ENCODE data around the gene ACOX3. TPM values are rescaled to one million over a fixed set of nuclear protein-coding genes. Genes with fewer than 3 reads are reported as not detected.

Gene ACOX3
- total and polyA plus RNA-seq, 5 experiments from 2014 or later = 9.5 to 17.3 (median 14.3) TPM

DNA sequence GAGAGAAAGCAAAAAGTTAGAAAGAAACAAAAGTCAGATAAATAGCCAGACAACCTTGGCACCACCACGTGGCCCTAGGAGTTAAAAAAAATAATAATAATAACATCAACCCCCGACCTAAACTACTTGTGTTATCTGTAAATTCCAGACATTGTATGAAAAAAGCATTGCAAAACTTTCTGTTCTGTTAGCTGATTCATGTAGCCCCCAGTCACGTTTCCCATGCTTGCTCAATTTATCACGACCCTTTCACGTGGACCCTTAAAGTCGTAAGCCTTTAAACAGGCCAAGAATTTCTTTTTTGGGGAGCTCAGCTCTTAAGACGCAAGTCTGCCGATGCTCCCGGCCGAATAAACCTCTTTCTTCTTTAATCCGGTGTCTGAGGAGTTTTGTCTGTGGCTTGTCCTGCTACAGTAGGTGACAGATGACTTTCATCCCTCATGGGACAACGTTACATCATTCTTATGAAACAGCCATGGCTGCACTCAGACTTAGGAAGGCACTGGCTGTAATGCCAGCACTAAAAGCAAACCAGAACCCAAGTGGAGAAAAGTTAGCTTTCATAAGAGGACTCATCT is 520 bp downstream of the ACOX3 start:
- peaks cover 4 to 7% (median 5%) of the 10 kb centered on the region in 3 donors for H3K36me3 Mint-ChIP-seq
- ATAC-seq = no peak

DNA sequence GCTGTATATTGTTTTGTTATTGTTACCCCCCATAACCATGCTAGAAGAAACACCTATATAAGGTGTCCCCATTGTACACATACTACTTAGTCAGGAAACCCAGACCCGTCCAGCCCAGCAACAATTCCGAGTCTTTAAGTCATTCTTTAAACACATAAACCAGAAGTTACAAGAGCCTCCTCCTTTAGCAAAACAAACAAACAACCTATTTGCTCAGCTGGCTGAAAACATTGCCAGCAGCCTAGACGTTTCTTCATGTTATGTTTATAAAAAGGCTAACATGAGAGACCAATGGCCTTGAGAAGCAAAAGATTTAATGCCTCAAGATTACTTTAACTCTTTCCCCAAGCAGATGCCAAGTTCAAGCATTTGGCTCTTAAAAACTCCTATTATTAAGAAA is 1.4 kb downstream of the ACOX3 start:
- no peak for ATAC-seq
- Mint-ChIP-seq H3K36me3 (peaks cover 4 to 6% (median 5%) of the 10 kb centered on the region in 3 donors), H3K4me3 (peak overlapping the region; percentile 6 to 100 (median 57)), H3K9me3 (no peaks in the 10 kb centered on the region), H3K27ac (peak overlapping the region in 9 of 10 donors; percentile 6 to 99 (median 55)), H3K4me1 (peaks cover 42 to 93% (median 92%) of the 10 kb centered on the region in 4 donors), H3K27me3 (no peaks in the 10 kb centered on the region)
- DNase-seq = no peak
- POLR2A ChIA-PET = no interaction called here

More for the DNA sequence above, 520 bp downstream of the ACOX3 start:
- no peaks in the 10 kb centered on the region for H3K27me3 Mint-ChIP-seq
- peak overlapping the region; percentile 94 to 100 (median 98) for H3K4me3 Mint-ChIP-seq
- peaks cover 37 to 88% (median 86%) of the 10 kb centered on the region in 4 donors for H3K4me1 Mint-ChIP-seq
- no peaks in the 10 kb centered on the region for H3K9me3 Mint-ChIP-seq
- DNase-seq = peak in 1 of 10 donors; percentile 3
- peak overlapping the region; percentile 98 to 100 (median 99) for H3K27ac Mint-ChIP-seq
- POLR2A ChIA-PET = interaction anchor here (1.2 to 1.8 kb wide), 3 partner anchors 9 to 1531 kb away, joined by 3 to 30 read pairs (median 5); partner anchors contain the start of gene TBC1D14

GRCh38 chr4:8438743-8439142 is 1.8 kb downstream of the ACOX3 start:
- Mint-ChIP-seq H3K36me3 (peaks cover 4 to 5% (median 4%) of the 10 kb centered on the region in 3 donors), H3K4me3 (peak overlapping the region; percentile 6 to 100 (median 57)), H3K4me1 (peaks cover 43 to 92% (median 91%) of the 10 kb centered on the region in 4 donors), H3K27ac (peak overlapping the region in 7 of 10 donors; percentile 6 to 99 (median 53)), H3K27me3 (no peaks in the 10 kb centered on the region), H3K9me3 (no peaks in the 10 kb centered on the region)
- DNase-seq (no peak), ATAC-seq (no peak)
- POLR2A ChIA-PET = no interaction called here

GRCh38 chr4:8437281-8437680 is 3.2 kb downstream of the ACOX3 start:
- Mint-ChIP-seq H3K27me3 (no peaks in the 10 kb centered on the region), H3K27ac (peak overlapping the region in 8 of 10 donors; percentile 1 to 83 (median 74)), H3K36me3 (peaks cover 4 to 5% (median 4%) of the 10 kb centered on the region in 3 donors), H3K4me3 (peak overlapping the region in 3 of 10 donors; percentile 8 to 60 (median 57)), H3K9me3 (no peaks in the 10 kb centered on the region), H3K4me1 (peaks cover 36 to 85% (median 80%) of the 10 kb centered on the region in 4 donors)
- DNase-seq (no peak), ATAC-seq (no peak)
- POLR2A ChIA-PET = interaction anchor here (2.6 kb wide), 1 partner anchor 10 kb away, joined by 11 read pairs; no protein-coding TSS in a partner anchor

- no peaks in the 10 kb centered on the region for H3K9me3 Mint-ChIP-seq
- H3K27ac Mint-ChIP-seq = peak overlapping the region; percentile 70 to 96 (median 89)
- POLR2A ChIA-PET = interaction anchor here (2.6 kb wide), 1 partner anchor 8 kb away, joined by 11 read pairs; no protein-coding TSS in a partner anchor
- H3K4me1 Mint-ChIP-seq = peaks cover 30 to 71% (median 69%) of the 10 kb centered on the region in 4 donors
- ATAC-seq = peak; percentile 33 to 50
- no peaks in the 10 kb centered on the region for H3K27me3 Mint-ChIP-seq
- peaks cover 4 to 6% (median 5%) of the 10 kb centered on the region in 3 donors for H3K36me3 Mint-ChIP-seq
- H3K4me3 Mint-ChIP-seq = peak overlapping the region; percentile 60 to 87 (median 79)
- DNase-seq = peak in 6 of 10 donors; percentile 17 to 36 (median 20)
Observed at GRCh38 chr4:8435656-8436121, 4.8 kb downstream of the ACOX3 start.

GRCh38 chr4:8434251-8435073 is 6.1 kb downstream of the ACOX3 start:
- Mint-ChIP-seq H3K27ac (peak overlapping the region in 9 of 10 donors; percentile 32 to 96 (median 88)), H3K4me3 (peak overlapping the region in 8 of 10 donors; percentile 14 to 87 (median 76)), H3K27me3 (no peaks in the 10 kb centered on the region), H3K9me3 (no peaks in the 10 kb centered on the region), H3K36me3 (peaks cover 0 to 6% (median 0%) of the 10 kb centered on the region in 3 donors), H3K4me1 (peaks cover 21 to 64% (median 59%) of the 10 kb centered on the region in 4 donors)
- POLR2A ChIA-PET = no interaction called here
- no peak for ATAC-seq
- DNase-seq = no peak

GRCh38 chr4:8433136-8433535 is 7.4 kb downstream of the ACOX3 start:
- Mint-ChIP-seq H3K27ac (peak overlapping the region in 3 of 10 donors; percentile 26 to 59 (median 43)), H3K9me3 (no peaks in the 10 kb centered on the region), H3K4me1 (peaks cover 24 to 60% (median 57%) of the 10 kb centered on the region in 4 donors), H3K36me3 (peaks cover 0 to 6% (median 0%) of the 10 kb centered on the region in 3 donors), H3K27me3 (no peaks in the 10 kb centered on the region), H3K4me3 (no peak overlapping the region)
- ATAC-seq = no peak
- POLR2A ChIA-PET = no interaction called here
- no peak for DNase-seq

DNA sequence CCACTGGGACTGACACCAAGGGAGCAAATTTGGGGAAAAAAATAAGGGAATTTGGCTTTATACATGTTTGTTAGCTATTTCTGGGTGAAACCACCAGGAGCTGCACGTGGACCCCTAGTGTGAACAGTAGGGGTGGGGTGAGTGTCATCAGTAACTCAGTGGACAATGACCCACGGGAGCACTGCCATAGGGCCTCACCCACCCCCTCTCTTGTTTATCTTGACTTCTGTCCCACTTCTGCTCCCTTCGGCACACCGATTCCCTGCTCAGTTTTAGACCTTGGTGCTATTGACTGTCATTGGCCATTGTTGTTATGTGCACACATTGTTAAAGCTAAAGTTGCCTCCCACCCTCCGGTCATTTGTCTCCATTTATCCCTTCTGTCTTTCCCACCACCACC is 9.0 kb downstream of the ACOX3 start:
- Mint-ChIP-seq H3K4me3 (peak overlapping the region in 1 of 10 donors; percentile 24), H3K27ac (peak overlapping the region in 2 of 10 donors; percentile 8 to 29)

DNA sequence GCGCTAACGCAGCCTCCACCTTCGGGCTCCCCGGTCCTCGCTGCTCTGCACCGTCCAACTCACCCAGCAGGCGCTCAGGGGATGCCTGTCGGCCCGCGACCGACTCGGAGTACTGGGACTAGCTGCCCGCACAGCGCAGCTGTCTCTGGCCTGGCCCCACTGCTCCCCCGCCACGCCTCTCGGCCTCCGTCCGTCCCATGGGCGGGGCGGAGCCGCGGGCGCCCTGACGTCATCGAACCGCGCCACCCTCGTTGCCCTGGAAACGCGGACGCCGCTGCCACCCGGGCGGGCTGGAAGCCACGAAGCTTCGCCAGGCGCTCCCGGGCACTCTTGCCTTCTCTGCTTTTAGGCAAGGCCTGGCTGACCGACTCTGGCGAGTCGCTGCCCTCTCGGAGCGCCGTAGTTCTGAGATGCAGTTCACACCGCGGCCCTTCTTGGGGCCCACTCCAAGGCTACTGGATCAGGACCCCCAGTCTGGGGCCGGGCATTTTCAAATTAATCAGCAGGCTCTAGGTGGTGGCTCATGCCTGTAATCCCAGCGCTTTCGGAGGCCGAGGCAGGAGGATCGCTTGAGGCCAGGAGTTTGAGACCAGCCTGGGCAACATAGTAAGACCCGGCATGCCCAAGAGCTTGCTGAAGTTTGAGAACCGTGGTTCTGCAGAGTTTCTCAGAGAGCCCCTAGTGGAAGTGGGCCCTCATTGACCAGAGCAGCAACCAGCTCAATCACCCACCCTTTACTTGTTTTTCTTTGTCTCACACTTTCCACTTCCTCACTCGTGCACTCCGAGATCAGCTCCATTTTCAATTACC is 12.0 kb downstream of the ACOX3 start:
- Mint-ChIP-seq H3K9me3 (no peaks in the 10 kb centered on the region), H3K4me1 (peaks cover 22 to 49% (median 43%) of the 10 kb centered on the region in 4 donors), H3K36me3 (peaks cover 0 to 2% (median 0%) of the 10 kb centered on the region in 3 donors), H3K27me3 (no peaks in the 10 kb centered on the region), H3K4me3 (peak overlapping the region; percentile 90 to 98 (median 94)), H3K27ac (peak overlapping the region; percentile 81 to 98 (median 94))
- DNase-seq (peak; percentile 84 to 99 (median 91)), ATAC-seq (peak; percentile 92 to 96)
- POLR2A ChIA-PET = interaction anchor here (0.7 to 3.2 kb wide), 4 partner anchors 8 to 1788 kb away, joined by 3 to 30 read pairs (median 9); partner anchors contain the start of genes ABLIM2, ACOX3, MRFAP1 and TRMT44

More for the DNA sequence above, 9.0 kb downstream of the ACOX3 start:
- ATAC-seq = no peak
- peaks cover 0 to 6% (median 0%) of the 10 kb centered on the region in 3 donors for H3K36me3 Mint-ChIP-seq
- DNase-seq = no peak
- POLR2A ChIA-PET = interaction anchor here (1.6 kb wide), 1 partner anchor 9 kb away, joined by 5 read pairs; the partner anchor contains the start of genes ACOX3 and TRMT44
- H3K27me3 Mint-ChIP-seq = no peaks in the 10 kb centered on the region
- peaks cover 24 to 59% (median 57%) of the 10 kb centered on the region in 4 donors for H3K4me1 Mint-ChIP-seq
- H3K9me3 Mint-ChIP-seq = no peaks in the 10 kb centered on the region

GRCh38 chr4:8427761-8428287 is 12.7 kb downstream of the ACOX3 start:
- ATAC-seq = peak in 1 of 2 donors; percentile 51
- POLR2A ChIA-PET = interaction anchor here (1.3 to 3.2 kb wide), 3 partner anchors 8 to 269 kb away, joined by 7 to 30 read pairs (median 11); partner anchors contain the start of genes ABLIM2, ACOX3 and TRMT44
- peak overlapping the region; percentile 60 to 98 (median 94) for H3K27ac Mint-ChIP-seq
- H3K9me3 Mint-ChIP-seq = no peaks in the 10 kb centered on the region
- H3K4me1 Mint-ChIP-seq = peaks cover 19 to 45% (median 38%) of the 10 kb centered on the region in 4 donors
- peak overlapping the region; percentile 90 to 98 (median 94) for H3K4me3 Mint-ChIP-seq
- DNase-seq = peak in 1 of 10 donors; percentile 7
- H3K27me3 Mint-ChIP-seq = no peaks in the 10 kb centered on the region
- H3K36me3 Mint-ChIP-seq = peaks cover 0 to 2% (median 0%) of the 10 kb centered on the region in 3 donors

DNA sequence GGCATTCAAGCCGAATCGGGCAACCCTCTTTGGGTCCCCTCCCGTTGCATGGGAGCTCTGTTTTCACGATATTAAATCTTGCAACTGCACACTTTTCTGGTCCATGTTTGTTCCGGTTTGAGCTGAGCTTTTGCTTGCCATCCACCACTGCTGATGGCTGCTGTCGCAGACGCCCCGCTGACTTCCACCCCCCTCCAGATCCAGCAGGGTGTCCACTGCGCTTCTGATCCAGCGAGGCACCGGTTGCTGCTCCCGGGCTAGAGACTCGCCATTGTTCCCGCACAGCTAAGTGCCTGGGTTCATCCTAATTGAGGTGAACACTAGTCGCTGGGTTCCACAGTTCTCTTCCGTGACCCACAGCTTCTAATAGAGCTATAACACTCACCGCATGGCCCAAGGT is 13.3 kb downstream of the ACOX3 start:
- Mint-ChIP-seq H3K4me3 (peak overlapping the region; percentile 90 to 98 (median 94)), H3K36me3 (peaks cover 0 to 2% (median 0%) of the 10 kb centered on the region in 3 donors), H3K9me3 (no peaks in the 10 kb centered on the region), H3K27me3 (no peaks in the 10 kb centered on the region), H3K4me1 (peaks cover 19 to 45% (median 38%) of the 10 kb centered on the region in 4 donors), H3K27ac (peak overlapping the region in 2 of 10 donors; percentile 83 to 98)
- ATAC-seq = no peak
- DNase-seq = no peak
- POLR2A ChIA-PET = interaction anchor here (1.3 to 3.2 kb wide), 3 partner anchors 9 to 269 kb away, joined by 7 to 30 read pairs (median 11); partner anchors contain the start of genes ABLIM2, ACOX3 and TRMT44

All from naive thymus-derived CD8-positive, alpha-beta T cell (primary cell).